Measurements from ENCODE around the gene FUBP1. TPM values are rescaled to one million over a fixed set of nuclear protein-coding genes. Genes with fewer than 3 reads are reported as not detected.

The FUBP1 gene
- polyA plus RNA-seq, 1 of the 3 experiments (the other 2 are of a cell fraction) = 64.1 TPM

- H3K27me3 ChIP-seq (ENCODE audit: insufficient read depth) = no peaks in the 10 kb centered on the region
- ChIA-PET CTCF (no interaction called here), POLR2A (no interaction called here)
- no peaks in the 10 kb centered on the region for H3K9me3 ChIP-seq
- no peak for DNase-seq
- H3K79me2 ChIP-seq (ENCODE audit: insufficient read depth) = peaks cover 80% of the 10 kb centered on the region
- WGBS (ENCODE audit: low lambda C conversion rate) = 97% methylated on average over 3 of the region's 3 CpGs
- H3F3A ChIP-seq (replicated peaks; ENCODE audit: insufficient read depth) = peaks cover 6% of the 10 kb centered on the region
- no peaks in the 10 kb centered on the region for H3K9me2 ChIP-seq
- no peak overlapping the region for H3K27ac ChIP-seq (ENCODE audit: low read depth in 2 of 2, low read length in 1 of 2)
- peaks cover 0 to 32% of the 10 kb centered on the region in 2 experiments for H3K36me3 ChIP-seq (replicated peaks in 1 of 2; ENCODE audit: control insufficient read depth in 1 of 2, insufficient read depth in 2 of 2, low read length in 1 of 2)
- H3K4me3 ChIP-seq (ENCODE audit: low read depth in 2 of 2, low read length in 1 of 2) = no peak overlapping the region
- no peak overlapping the region for H3K4me2 ChIP-seq
- TF ChIP-seq SMC3 (IDR thresholded peaks at IDR 0.05; ENCODE audit: low read depth, low read length) (no peak), ELF1 (IDR thresholded peaks at IDR 0.05) (no peak), SIN3A (IDR thresholded peaks at IDR 0.05; ENCODE audit: borderline replicate concordance, low read depth, low read length) (no peak), GATA2 (CRISPR knock-in tag; IDR thresholded peaks at IDR 0.05) (no peak), TCF12 (IDR thresholded peaks at IDR 0.05) (no peak), FOXJ3 (CRISPR knock-in tag; IDR thresholded peaks at IDR 0.05) (no peak), IRF3 (IDR thresholded peaks at IDR 0.05; ENCODE audit: low read depth, low read length) (no peak), MEF2A (IDR thresholded peaks at IDR 0.05; ENCODE audit: borderline replicate concordance, low read depth) (no peak), RAD21 (IDR thresholded peaks at IDR 0.05; ENCODE audit: low read length) (no peak), JUND (IDR thresholded peaks at IDR 0.05) (no peak), REST (IDR thresholded peaks at IDR 0.05; ENCODE audit: low read depth, low read length) (no peak), MAX (IDR thresholded peaks at IDR 0.05; ENCODE audit: low read depth) (no peak), CHD2 (IDR thresholded peaks at IDR 0.05; ENCODE audit: low read length, partially characterized antibody) (no peak), POLR2AphosphoS5 (IDR thresholded peaks at IDR 0.05; ENCODE audit: low read depth, low read length) (no peak), GABPA (IDR thresholded peaks at IDR 0.05; ENCODE audit: low read depth) (no peak), ZBTB33 (IDR thresholded peaks at IDR 0.05; ENCODE audit: borderline replicate concordance, low read depth) (no peak), RFX5 (IDR thresholded peaks at IDR 0.05; ENCODE audit: low read length) (no peak)
- H4K20me1 ChIP-seq (ENCODE audit: insufficient read depth) = no peaks in the 10 kb centered on the region
- no peak overlapping the region for H2AFZ ChIP-seq (ENCODE audit: low read depth)
- no peak overlapping the region for H3K9ac ChIP-seq
- no peaks in the 10 kb centered on the region for H3K4me1 ChIP-seq (ENCODE audit: control insufficient read depth in 1 of 2, insufficient read depth in 2 of 2, low read depth in 1 of 2, low read length in 1 of 2)
Observed at GRCh38 chr1:77994117-77994705, 15.3 kb upstream of the FUBP1 start.
